Nephron (organoid): ENCODE results near the gene C2orf72.

Source experiments
- H3K27ac Mint-ChIP-seq, 3 experiments: 2 replicates each; pipeline ENCODE4 v1.8.0; 2020; ENCODE audit warnings: mixed read lengths in 3 of 3, mild to moderate bottlenecking in 2 of 3, moderate library complexity in 1 of 3
- H3K27me3 Mint-ChIP-seq: 2 replicates; pipeline ENCODE4 v1.8.0; 2021; ENCODE audit warnings: low read depth, mild to moderate bottlenecking, moderate library complexity, mixed read lengths
- H3K36me3 Mint-ChIP-seq: 2 replicates; pipeline ENCODE4 v1.8.0; 2020; ENCODE audit warnings: low read depth, mixed read lengths
- H3K4me1 Mint-ChIP-seq: 2 replicates; pipeline ENCODE4 v1.8.0; 2020; ENCODE audit warnings: mixed read lengths
- H3K4me3 Mint-ChIP-seq, 3 experiments: 2 replicates each; pipeline ENCODE4 v1.8.0; 2020; ENCODE audit warnings: mild to moderate bottlenecking in 3 of 3, mixed read lengths in 3 of 3, moderate library complexity in 2 of 3
- H3K9me3 Mint-ChIP-seq: 2 replicates; pipeline ENCODE4 v1.8.0; 2020; ENCODE audit warnings: mixed read lengths
- CTCF ChIP-seq, 3 experiments: fragments of 200-600 bp; sonication (generic); IDR thresholded peaks; one replicate each; pipeline ENCODE4 v1.5.0; 2021; ENCODE audit warnings: antibody characterized with exemption in 3 of 3; ENCODE audit not compliant: unreplicated experiment in 3 of 3

C2orf72 gene

DNA sequence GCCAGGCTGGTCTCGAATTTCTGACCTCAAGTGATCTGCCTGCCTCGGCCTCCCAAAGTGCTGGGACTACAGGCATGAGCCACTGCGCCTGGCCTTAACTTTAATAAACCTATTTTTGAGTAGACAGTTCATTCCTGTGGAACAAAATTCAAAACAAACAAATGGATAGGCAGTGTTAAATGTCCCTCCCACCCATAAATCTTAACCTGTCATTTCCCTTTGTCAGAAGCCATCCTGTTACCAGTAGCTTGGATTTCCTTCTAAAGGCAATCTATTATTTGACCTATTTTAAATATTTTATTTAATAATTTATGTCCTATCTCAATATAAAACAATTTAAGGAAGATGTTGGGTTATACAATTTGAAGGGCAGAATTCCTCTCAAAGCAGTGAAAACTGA lies 6.6 kb upstream of the C2orf72 start:
- Mint-ChIP-seq H3K36me3 (no peaks in the 10 kb centered on the region), H3K27ac (no peak overlapping the region), H3K27me3 (peaks cover 37% of the 10 kb centered on the region)

GRCh38 chr2:231032575-231033140 lies 4.7 kb upstream of the C2orf72 start:
- Mint-ChIP-seq H3K4me3 (no peak overlapping the region), H3K27me3 (peaks cover 53% of the 10 kb centered on the region), H3K36me3 (no peaks in the 10 kb centered on the region), H3K4me1 (no peaks in the 10 kb centered on the region), H3K27ac (no peak overlapping the region), H3K9me3 (no peaks in the 10 kb centered on the region)
- TF ChIP-seq CTCF (IDR thresholded peaks at IDR 0.05; ENCODE audit: unreplicated experiment in 3 of 3) = no peak

More for the DNA sequence above, 6.6 kb upstream of the C2orf72 start:
- H3K9me3 Mint-ChIP-seq = no peaks in the 10 kb centered on the region
- no peak for TF ChIP-seq CTCF (IDR thresholded peaks at IDR 0.05; ENCODE audit: unreplicated experiment in 3 of 3)
- H3K4me3 Mint-ChIP-seq = no peak overlapping the region
- H3K4me1 Mint-ChIP-seq = no peaks in the 10 kb centered on the region

DNA sequence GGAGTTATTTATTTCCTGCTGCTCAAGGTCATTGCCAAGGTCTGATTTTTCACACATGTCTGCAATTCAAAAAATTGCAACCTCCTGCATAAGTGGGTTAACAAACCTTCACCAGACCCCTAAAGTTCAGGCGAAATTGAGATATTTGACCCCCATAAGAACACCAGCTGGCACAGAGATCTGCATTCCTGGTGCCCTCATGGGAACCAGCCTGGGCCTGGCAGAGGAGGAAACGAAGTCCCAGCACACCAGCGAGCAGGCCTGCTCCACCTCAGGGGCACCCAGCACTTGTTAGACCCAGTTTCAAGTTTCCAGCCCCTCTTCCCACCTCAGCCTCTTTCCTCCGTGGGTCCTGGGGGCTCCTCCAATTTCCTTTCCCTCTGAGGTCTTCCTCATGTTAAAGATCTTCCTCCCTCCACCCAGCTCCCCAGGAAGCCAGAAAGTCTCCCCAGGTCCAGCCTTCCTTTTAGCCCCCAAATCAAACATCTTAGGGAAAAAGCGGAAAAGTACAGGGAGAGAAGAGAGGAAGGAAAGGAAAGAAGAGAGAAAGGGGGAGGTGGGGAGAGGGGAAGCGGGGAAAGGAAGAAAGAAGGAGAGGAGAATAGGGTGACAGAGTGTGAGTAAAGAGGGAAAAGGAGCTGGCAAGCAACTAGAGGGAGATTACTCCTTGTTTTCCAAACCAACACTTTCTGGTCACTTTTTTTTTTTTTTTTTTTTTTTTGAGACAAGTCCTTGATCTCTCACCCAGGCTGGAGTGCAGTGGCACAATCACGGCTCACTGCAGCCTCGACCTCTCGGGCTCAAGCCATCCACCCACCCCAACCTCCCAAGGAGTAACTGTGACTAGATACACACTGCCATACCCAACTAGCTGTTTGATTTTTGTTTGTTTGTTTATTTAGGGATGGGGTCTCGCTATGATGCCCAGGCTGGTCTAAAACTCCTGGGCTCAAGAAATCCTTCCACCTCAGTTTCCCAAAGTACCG lies 3.9 kb upstream of the C2orf72 start:
- Mint-ChIP-seq H3K27ac (no peak overlapping the region), H3K27me3 (peaks cover 58% of the 10 kb centered on the region), H3K9me3 (no peaks in the 10 kb centered on the region), H3K4me1 (no peaks in the 10 kb centered on the region), H3K4me3 (no peak overlapping the region), H3K36me3 (no peaks in the 10 kb centered on the region)
- no peak for TF ChIP-seq CTCF (IDR thresholded peaks at IDR 0.05; ENCODE audit: unreplicated experiment in 3 of 3)

DNA sequence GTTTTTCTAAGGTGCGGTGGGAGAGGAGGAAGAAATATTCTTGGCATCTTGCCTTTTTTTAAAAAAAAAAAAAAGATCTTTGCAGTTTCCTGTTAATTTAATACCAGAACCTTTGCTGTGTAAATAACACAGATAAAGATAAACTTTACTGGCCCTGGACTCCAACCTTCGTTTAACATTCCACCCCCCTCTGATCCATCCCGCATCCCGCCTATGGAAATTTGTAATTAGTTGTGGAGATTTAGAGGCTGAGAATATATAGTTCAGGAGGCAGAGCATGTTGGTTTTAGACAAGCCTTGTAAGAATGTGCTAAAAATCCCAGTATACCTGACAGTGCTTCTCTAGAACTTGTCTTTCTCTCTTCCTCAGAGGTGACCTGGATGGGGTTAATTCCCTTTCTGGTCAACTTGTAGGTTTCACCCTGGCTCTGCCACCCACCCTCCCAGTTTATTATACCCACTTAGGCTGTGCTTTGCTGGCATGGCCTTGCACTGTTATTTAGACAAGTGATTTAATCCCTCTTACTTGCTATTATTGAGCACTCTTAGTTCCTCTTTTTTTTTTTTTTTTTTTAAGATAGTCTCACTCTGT lies 2.9 kb upstream of the C2orf72 start:
- H3K4me1 Mint-ChIP-seq = no peaks in the 10 kb centered on the region
- H3K4me3 Mint-ChIP-seq = no peak overlapping the region
- TF ChIP-seq CTCF (IDR thresholded peaks at IDR 0.05; ENCODE audit: unreplicated experiment in 3 of 3) = no peak
- H3K9me3 Mint-ChIP-seq = no peaks in the 10 kb centered on the region
- H3K27me3 Mint-ChIP-seq = peaks cover 67% of the 10 kb centered on the region
- no peaks in the 10 kb centered on the region for H3K36me3 Mint-ChIP-seq
- no peak overlapping the region for H3K27ac Mint-ChIP-seq

DNA sequence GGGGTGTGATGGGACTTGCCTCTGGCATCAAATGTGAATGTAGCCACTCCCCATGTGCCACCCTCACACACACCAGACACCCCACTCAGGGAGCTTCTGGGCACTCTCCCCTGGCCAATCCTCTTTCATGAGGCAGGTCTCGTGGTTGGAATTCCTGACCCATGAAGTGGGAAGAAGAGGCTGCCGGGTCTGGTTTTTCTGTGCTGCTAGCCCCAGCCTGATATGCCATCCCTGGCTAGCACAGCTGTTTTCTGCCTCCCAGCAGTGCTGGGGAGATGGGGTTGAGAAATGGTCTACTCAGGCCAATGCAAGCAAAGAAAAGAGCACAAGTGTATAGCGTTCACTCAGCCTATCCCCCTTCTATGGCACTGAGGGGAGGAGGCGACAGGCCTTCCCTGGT lies 1.2 kb upstream of the C2orf72 start:
- Mint-ChIP-seq H3K4me1 (no peaks in the 10 kb centered on the region), H3K27me3 (peaks cover 84% of the 10 kb centered on the region), H3K36me3 (no peaks in the 10 kb centered on the region), H3K4me3 (peak overlapping the region; percentile 41 to 75 (median 60)), H3K9me3 (no peaks in the 10 kb centered on the region), H3K27ac (no peak overlapping the region)
- no peak for TF ChIP-seq CTCF (IDR thresholded peaks at IDR 0.05; ENCODE audit: unreplicated experiment in 3 of 3)
